SU-DHL-6 (cell line): ENCODE measurements around the gene TAF8.

ENCODE experiments used
- H2AFZ ChIP-seq: fragments of 200-600 bp; sonication (generic); 2 replicates; pipeline ENCODE4 v1.6.1; 2014; ENCODE audit warnings: low read depth, mild to moderate bottlenecking, moderate library complexity, mixed read lengths, antibody characterized with exemption, low read length; ENCODE audit not compliant: severe bottlenecking
- H3F3A ChIP-seq: fragments of 200-600 bp; shearing (Covaris generic); 2 replicates; pipeline ENCODE4 v1.6.0; 2016; ENCODE audit warnings: antibody characterized with exemption, mild to moderate bottlenecking; ENCODE audit not compliant: insufficient read depth
- H3K27ac ChIP-seq: fragments of 200-600 bp; sonication (generic); 2 replicates; pipeline ENCODE4 v1.5.1; 2016; ENCODE audit warnings: low read depth, mild to moderate bottlenecking, low read length, moderate library complexity, mixed read lengths
- H3K27me3 ChIP-seq: fragments of 200-600 bp; sonication (generic), shearing (Covaris generic); 2 replicates; pipeline ENCODE4 v1.6.0; 2014; ENCODE audit warnings: mild to moderate bottlenecking, low read length
- H3K36me3 ChIP-seq: fragments of 200-600 bp; sonication (generic); 2 replicates; pipeline ENCODE4 v1.6.1; 2014; ENCODE audit warnings: mild to moderate bottlenecking, low read length, mixed read lengths
- H3K4me2 ChIP-seq: fragments of 300-600, 200-600 bp; shearing (Covaris generic), sonication (generic); 2 replicates; pipeline ENCODE4 v1.6.0; 2014; ENCODE audit warnings: low read length, low read depth, mild to moderate bottlenecking; ENCODE audit not compliant: poor library complexity, severe bottlenecking
- H3K4me3 ChIP-seq: fragments of 200-600 bp; sonication (generic); 2 replicates; pipeline ENCODE4 v1.5.1; 2014; ENCODE audit warnings: antibody characterized with exemption, low read length, mild to moderate bottlenecking, mixed read lengths; ENCODE audit not compliant: insufficient read depth, poor library complexity, severe bottlenecking
- H3K79me2 ChIP-seq: fragments of 200-600 bp; sonication (generic); 2 replicates; pipeline ENCODE4 v1.6.1; 2014; ENCODE audit warnings: mild to moderate bottlenecking, low read length, moderate library complexity; ENCODE audit not compliant: insufficient read depth
- H3K9ac ChIP-seq: fragments of 200-600 bp; sonication (generic); 2 replicates; pipeline ENCODE4 v1.7.0; 2014; ENCODE audit warnings: mild to moderate bottlenecking, low read length
- H3K9me2 ChIP-seq: fragments of 200-600 bp; sonication (generic); replicated peaks from 2 replicates; pipeline ENCODE4 v1.6.1; 2014; ENCODE audit warnings: low read length; ENCODE audit not compliant: insufficient read depth
- H3K9me3 ChIP-seq: fragments of 200-600 bp; sonication (generic); 2 replicates; pipeline ENCODE4 v1.6.1; 2014; ENCODE audit warnings: low read length, mixed read lengths; ENCODE audit not compliant: insufficient read depth
- H4K20me1 ChIP-seq: fragments of 200-600 bp; sonication (generic); 2 replicates; pipeline ENCODE4 v1.6.1; 2014; ENCODE audit warnings: low read depth, mild to moderate bottlenecking, antibody characterized with exemption, low read length, moderate library complexity, mixed read lengths
- EZH2phosphoT487 ChIP-seq: fragments of 200-600 bp; sonication (generic), shearing (Covaris generic); conservative IDR thresholded peaks from 2 replicates; pipeline ENCODE4 v1.6.1; 2018; ENCODE audit warnings: mild to moderate bottlenecking, antibody characterized with exemption, low read length, moderate library complexity, mixed read lengths
- TF ChIP-seq, protein P1 (sequence below): fragments of 200-600 bp; sonication (generic); IDR thresholded peaks from one replicate; pipeline ENCODE4 v1.5.1; 2017; ENCODE audit warnings: antibody characterized with exemption, mild to moderate bottlenecking, low read length, moderate library complexity; ENCODE audit not compliant: insufficient read depth, poor library complexity, severe bottlenecking

Gene TAF8

DNA sequence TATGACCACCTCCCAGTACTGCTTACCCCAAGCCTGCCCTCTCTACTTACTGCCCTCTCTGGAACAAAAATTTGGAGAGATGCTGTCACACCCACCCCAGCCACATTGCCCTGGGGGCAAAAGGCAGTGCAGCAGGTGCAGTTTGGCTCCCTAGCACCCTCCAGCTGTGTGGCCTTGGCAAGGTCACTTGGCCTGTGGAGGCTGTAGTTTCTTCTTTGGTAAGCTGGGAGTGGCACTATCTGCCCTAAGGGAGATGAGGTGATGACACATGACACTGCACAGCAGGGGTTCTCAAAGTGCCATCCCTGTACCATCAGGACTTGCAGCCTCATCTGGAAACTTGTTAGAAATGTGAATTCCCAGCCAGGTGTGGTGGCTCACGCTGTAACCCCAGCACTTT is 44.8 kb downstream of the TAF8 start:
- no peak overlapping the region for H2AFZ ChIP-seq
- no peaks in the 10 kb centered on the region for H3K27me3 ChIP-seq
- H3K9ac ChIP-seq = no peak overlapping the region
- no peak overlapping the region for H3K4me2 ChIP-seq
- no peaks in the 10 kb centered on the region for H3K79me2 ChIP-seq
- no peaks in the 10 kb centered on the region for H3K9me3 ChIP-seq
- H3K9me2 ChIP-seq = no peaks in the 10 kb centered on the region
- no peaks in the 10 kb centered on the region for H3K36me3 ChIP-seq
- no peak overlapping the region for H3K27ac ChIP-seq
- no peaks in the 10 kb centered on the region for H4K20me1 ChIP-seq
- no peak overlapping the region for H3K4me3 ChIP-seq
- no peaks in the 10 kb centered on the region for H3F3A ChIP-seq
- TF ChIP-seq EZH2phosphoT487 = no peak
- TF ChIP-seq, protein P1, sequence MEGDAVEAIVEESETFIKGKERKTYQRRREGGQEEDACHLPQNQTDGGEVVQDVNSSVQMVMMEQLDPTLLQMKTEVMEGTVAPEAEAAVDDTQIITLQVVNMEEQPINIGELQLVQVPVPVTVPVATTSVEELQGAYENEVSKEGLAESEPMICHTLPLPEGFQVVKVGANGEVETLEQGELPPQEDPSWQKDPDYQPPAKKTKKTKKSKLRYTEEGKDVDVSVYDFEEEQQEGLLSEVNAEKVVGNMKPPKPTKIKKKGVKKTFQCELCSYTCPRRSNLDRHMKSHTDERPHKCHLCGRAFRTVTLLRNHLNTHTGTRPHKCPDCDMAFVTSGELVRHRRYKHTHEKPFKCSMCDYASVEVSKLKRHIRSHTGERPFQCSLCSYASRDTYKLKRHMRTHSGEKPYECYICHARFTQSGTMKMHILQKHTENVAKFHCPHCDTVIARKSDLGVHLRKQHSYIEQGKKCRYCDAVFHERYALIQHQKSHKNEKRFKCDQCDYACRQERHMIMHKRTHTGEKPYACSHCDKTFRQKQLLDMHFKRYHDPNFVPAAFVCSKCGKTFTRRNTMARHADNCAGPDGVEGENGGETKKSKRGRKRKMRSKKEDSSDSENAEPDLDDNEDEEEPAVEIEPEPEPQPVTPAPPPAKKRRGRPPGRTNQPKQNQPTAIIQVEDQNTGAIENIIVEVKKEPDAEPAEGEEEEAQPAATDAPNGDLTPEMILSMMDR = no peak

DNA sequence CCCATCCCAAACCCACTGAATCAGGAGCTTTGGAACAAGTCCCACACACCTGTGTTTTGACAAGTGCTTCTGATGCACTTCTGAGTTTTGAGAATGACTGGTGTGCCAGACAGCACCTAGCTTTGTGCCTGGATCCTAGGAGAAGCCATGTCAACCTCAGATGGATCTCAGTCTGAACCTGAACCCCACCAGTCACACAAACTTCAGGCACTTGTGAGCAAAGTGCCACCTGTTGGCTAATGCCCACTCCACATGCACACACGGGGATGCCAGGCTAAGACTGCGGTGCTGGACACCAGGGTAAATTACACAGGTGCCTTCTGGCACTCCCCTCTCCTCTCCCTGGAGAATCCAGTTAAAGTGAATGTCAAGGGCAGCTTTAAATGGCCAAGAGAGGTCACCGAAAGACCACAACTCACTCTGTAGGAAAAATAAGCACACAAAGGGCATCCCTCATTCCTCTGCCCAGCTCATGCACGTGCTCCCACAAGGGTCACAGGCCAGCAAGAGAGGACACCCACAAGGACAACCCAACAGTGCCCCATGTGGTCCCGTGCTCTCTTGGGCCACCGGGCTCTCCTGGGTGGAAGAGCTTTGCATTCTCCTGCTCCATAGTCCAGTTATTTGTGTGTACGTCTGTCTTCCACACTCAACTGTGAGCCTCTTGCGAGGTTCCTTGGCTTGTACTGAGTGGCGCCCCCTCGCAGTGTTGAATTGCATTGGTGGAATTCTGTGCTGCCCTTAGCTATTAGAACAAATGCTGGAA is 45.6 kb downstream of the TAF8 start:
- no peaks in the 10 kb centered on the region for H3K79me2 ChIP-seq
- H3K27me3 ChIP-seq = no peaks in the 10 kb centered on the region
- no peak overlapping the region for H3K4me2 ChIP-seq
- H3K36me3 ChIP-seq = no peaks in the 10 kb centered on the region
- TF ChIP-seq, protein P1 = peak; percentile 13
- no peak for TF ChIP-seq EZH2phosphoT487
- H2AFZ ChIP-seq = no peak overlapping the region
- H3F3A ChIP-seq = no peaks in the 10 kb centered on the region
- no peaks in the 10 kb centered on the region for H4K20me1 ChIP-seq
- H3K9me2 ChIP-seq = no peaks in the 10 kb centered on the region
- H3K9ac ChIP-seq = no peak overlapping the region
- H3K27ac ChIP-seq = no peak overlapping the region
- H3K9me3 ChIP-seq = no peaks in the 10 kb centered on the region
- no peak overlapping the region for H3K4me3 ChIP-seq

DNA sequence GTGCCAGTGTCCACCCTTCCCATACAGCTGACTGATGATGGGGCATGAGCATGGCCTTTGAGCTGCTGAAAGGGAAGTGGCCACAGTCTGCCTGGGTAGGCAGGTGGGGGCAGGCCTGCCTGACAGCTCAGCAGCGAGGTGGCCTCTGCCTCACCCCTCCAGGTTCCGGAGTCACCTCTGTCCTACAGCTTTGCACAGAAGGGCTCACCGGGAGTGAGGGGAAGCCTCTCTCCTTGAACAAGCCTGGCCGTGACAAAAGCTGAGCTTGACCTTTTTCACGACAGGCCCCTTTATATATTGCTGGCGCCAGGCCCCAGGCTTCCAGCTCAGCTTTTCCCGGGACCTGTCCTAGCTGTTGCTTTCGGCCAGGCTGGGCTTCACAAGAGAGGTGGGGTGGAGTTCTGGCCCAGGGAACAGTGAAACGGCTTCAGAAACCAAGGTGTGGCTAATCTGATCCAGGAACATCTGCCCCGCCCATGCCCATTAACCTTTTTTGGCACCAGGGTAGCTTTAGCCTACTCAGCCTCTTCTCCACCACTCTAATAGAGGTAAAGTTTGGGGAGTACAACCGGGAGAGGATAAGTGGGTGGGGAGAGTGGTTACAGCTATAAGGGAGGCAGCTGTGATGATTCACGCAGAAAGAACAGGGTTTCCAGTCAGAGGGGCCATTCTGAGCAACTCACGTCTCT is 49.2 kb downstream of the TAF8 start:
- H3K27me3 ChIP-seq = no peaks in the 10 kb centered on the region

More for the DNA sequence above, 49.2 kb downstream of the TAF8 start:
- Histone ChIP-seq H2AFZ (no peak overlapping the region), H3K79me2 (no peaks in the 10 kb centered on the region), H3K9me2 (no peaks in the 10 kb centered on the region), H3K4me3 (no peak overlapping the region), H3K27ac (no peak overlapping the region), H3K9ac (no peak overlapping the region), H3K36me3 (no peaks in the 10 kb centered on the region), H3K4me2 (no peak overlapping the region), H3F3A (no peaks in the 10 kb centered on the region), H3K9me3 (no peaks in the 10 kb centered on the region), H4K20me1 (no peaks in the 10 kb centered on the region)
- no peak for TF ChIP-seq EZH2phosphoT487
- TF ChIP-seq, protein P1 = no peak
